GM19467 (cell line): Measurements from ENCODE around the gene SMG6.

Experiments
- ATAC-seq: cut with Tn5 transposase; IDR thresholded peaks from one replicate; pipeline ENCODE4 v1.9.1; 2021; ENCODE audit warnings: mild to moderate bottlenecking, moderate library complexity; ENCODE audit not compliant: unreplicated experiment

The SMG6 gene

DNA sequence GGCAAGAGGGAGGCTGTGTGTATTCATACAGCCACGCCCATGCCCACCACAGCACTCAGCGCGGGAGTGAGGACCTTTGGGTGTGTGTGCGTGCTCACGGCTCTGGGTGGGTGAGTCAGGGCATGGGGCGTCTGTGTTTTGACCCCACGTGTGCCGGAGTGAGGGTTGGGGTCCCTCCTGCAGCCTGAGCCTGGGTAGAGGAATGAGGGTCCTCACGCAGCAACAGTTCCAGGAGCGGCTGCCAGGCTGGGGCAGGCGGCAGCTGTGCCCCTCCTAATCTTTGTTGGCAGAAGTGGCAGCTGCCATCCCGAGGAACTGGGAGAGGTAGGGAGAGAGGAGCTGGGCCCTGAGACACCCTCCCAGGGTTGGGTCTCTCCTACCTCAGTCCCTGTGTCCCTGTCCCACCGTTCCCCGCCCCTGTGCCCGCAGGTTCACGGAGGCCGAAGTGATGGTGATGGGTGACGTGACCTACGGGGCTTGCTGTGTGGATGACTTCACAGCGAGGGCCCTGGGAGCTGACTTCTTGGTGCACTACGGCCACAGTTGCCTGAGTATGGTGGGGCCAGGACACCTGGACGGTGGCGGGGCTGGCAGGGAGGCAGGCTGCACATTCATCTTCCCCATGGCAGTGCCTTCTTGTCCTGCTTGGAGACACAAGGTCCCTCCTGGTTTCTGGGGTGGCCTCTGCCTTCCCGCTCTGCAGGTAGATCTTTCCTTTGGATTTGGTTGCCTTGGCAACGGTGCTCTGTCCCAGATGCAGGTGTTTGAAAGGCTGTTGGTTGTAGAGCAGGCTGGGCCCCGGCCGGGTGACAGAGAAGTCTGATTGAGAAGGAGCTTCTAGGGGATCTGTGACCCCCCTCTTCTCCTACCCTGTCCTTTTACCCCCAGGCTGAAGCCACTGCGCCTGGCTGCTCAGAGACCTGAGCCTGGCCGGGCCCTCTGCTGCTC, 267.8 kb downstream of the SMG6 start:
- ATAC-seq, result no peak

DNA sequence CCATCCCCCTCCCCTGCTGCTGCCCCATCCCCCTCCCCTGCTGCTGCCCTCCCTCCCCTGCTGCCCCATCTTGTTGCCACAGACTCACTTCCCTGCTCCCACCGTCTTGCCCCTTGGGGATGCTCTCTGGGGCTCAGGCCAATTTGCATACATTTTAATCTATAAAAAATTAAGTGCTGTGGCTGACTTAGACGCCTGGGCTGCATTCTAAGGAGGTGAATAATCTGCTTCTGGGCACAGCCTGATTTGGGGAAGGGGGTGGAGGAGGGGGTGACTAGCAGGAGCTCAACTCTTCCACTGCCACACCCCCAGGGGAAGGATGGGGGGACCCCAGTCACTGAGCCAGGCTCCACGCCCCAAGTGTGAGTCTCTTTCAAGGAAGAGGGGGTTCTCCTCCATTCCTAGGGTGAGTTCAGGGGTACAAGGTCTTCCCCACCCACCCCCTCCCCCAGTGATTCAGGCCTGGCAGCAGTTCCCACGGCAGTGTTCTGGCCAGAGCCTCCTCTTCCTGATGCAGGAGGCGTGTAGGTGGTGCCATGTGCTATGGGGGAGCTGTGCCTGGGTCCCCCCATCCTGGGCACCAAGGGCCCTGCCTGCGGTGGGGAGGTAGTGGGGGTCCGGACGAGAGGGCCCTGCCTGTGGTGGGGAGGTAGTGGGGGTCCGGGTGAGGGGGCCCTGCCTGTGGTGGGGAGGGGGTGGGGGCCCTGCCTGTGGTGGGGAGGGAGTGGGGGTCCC, 268.6 kb downstream of the SMG6 start:
- no peak for ATAC-seq

DNA sequence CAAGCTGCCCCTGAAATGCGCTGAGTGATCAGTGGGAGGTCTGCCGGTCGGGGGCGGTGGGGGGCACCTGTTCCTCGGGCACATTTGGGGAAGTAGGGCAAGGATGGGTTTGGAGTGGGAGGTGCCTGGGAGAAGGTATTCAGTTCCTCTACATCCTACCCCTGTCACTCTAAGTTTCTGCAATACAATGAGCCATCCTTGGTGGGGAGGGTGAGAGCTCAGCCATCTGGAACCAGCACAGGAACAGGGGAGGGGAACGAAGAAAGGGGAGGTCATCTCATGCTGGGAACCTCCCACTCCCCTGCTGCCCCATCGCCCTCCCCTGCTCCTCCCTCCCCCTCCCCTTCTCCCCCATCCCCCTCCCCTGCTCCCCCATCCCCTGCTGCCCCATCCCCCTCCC, 269.4 kb downstream of the SMG6 start:
- no peak for ATAC-seq

DNA sequence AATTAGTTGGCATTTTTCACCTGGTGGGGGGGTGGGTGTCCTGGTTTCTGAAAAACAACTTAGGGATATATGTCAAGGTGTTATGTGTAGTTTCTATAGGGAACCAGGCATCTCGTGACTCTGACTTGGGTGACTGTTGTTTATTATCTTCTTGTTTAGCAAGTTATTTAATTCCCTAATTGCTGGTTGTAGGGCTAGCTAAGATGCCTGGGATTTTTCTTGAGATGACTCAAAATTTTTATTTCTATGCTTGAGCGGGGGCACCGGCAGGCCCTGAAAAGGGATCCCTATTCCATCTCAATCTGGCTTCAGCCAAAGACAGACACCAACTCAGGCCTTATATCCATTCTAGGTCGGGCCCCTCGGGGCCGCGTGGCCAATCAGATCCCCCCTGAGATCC, 270.4 kb downstream of the SMG6 start:
- no peak for ATAC-seq

DNA sequence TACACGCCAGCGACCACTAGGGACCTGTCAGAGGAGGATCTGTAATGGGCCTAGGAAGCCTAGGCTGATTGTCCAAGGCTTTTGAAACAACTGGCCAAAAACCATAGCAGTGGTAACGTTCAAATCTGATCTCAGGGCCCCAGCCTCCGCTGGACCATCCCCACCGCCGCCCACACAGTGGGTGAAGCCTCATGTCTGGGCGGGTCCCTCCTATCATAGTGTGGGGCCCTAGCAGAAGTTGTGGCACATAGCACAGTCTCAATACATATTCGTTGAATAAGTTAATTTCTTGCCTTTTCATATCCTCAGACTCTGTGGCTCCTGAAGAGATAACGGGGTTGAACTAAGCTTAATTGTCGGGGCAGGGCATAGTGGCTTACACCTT, 272.8 kb downstream of the SMG6 start:
- no peak for ATAC-seq

DNA sequence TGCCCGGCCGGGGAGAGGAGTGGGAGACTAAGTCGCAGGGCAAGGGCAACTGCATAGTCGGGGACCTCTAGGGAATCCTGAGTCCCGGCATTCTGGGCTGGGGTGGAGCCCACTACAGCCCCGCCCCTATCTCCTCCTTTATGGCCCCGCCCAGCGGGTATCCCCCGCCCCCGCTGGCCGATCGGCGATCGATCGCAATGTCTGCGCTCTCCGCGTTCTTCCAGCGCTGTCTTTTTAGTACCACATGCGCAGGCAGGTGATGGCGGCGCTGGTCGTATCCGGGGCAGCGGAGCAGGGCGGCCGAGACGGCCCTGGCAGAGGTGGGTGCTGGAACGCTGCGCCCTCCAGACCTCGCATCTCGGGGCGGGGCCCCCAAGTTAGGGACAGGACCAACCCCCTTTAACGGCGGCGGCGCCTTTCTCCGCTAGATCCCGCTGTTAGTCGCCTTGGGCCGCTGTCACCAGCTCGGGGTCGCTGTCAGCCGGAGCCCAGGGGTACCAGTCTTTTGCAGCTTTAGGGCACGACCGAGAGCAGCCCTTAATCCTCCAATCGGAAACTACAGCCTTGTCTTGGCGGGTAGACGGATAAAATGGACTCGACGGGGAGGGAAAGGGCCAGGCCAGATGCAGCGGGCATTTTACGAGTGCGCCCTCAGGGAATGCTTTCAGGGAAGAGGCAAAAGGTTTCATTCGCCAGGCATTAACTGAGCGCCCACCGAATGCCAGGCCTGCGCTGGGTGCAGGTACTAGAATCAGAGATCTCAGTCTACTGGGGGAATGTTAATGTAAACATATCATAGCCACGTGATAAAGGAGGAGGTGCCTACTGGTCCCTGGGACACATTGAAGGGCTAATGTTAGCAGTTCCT, 273.4 kb downstream of the SMG6 start, which contains the start of gene DPH1:
Gene DPH1 (plus strand): TSS at position 243 of the 868 bp plus-strand sequence. CDS start 17 bp downstream, at position 260.
- peak; percentile 66 for ATAC-seq

- no peak for ATAC-seq
Observed at GRCh38 chr17:2028737-2029136, 274.8 kb downstream of the SMG6 start.

GRCh38 chr17:2028234-2028614, 275.4 kb downstream of the SMG6 start:
- ATAC-seq, result no peak

DNA sequence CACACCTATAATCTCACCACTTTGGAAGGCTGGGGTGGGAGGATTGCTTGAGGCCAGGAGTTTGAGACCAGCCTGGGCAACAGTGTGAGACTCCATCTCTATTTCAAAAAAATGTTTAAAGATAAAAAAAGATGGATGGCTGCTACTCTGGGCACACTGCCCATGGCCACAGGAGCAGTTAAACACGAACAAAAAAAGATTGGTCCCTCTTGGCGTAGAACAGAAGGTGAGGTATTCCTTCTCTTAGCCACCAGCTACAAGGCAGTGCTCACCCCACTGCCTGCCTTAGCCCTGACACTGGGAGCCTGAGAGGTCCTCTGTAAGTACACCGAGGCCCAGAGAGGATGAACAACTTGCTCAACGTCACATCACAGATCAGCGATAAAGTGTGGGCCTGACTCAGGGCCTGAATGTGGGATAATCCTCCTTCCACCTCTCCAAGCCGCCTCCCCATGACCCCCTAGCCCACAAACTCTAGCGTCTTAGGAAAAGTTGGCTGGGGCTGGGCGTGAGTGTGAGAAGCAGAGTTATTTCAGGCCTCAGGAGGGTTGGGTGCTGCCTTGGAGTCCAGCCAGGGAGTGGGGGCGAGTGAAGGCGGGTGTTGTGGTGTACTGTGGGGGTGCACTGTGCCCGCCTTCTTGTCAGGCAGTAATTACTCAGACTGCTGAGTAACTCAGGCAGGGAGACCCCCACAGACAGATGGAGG, 275.9 kb downstream of the SMG6 start:
- ATAC-seq, result no peak

DNA sequence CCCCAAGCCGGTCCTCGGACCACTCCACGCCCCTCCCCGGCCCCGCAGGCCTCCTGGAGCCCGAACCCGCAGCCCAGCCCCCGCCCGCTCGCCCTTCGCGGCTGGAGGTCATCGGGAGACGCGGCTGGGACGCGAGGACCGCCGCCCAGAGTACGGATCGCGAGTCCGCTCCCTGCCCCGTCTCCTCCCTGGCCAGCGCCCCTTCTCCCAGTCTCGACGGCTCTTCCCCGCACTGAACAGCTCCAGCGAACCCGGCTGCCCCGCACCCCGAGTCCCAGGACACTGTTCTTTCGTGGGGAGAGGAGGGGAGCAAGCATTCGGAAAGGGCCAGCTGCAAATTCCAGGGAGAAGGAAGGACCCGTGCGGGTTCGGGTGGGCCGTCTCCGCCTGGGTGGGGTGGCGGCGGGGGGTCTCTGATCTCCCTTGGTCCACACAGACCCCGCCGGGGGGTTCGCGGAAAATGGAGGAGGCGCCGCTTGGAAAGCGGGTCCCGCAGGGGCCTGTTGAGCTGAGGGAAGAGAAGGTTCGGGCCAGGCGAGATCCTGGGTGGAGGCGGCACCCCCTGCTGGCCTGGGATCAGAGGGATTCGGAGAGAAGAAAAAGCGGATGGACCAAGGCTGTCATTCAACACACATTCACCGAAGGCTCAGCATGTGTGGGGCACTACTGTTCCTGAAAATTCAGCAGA, 277.8 kb downstream of the SMG6 start:
- ATAC-seq, result no peak

- ATAC-seq, result no peak
Observed at GRCh38 chr17:2025220-2025621, 278.4 kb downstream of the SMG6 start, which contains the start of gene RTN4RL1. RTN4RL1 (minus strand) TSS chr17:2025334; CDS start chr17:2024865, 469 bp downstream.

- no peak for ATAC-seq
Observed at GRCh38 chr17:2024572-2025219, 278.9 kb downstream of the SMG6 start.

- ATAC-seq, result no peak
Observed at GRCh38 chr17:2023692-2024571, 279.7 kb downstream of the SMG6 start.

GRCh38 chr17:2023256-2023655, 280.3 kb downstream of the SMG6 start:
- ATAC-seq, result no peak

DNA sequence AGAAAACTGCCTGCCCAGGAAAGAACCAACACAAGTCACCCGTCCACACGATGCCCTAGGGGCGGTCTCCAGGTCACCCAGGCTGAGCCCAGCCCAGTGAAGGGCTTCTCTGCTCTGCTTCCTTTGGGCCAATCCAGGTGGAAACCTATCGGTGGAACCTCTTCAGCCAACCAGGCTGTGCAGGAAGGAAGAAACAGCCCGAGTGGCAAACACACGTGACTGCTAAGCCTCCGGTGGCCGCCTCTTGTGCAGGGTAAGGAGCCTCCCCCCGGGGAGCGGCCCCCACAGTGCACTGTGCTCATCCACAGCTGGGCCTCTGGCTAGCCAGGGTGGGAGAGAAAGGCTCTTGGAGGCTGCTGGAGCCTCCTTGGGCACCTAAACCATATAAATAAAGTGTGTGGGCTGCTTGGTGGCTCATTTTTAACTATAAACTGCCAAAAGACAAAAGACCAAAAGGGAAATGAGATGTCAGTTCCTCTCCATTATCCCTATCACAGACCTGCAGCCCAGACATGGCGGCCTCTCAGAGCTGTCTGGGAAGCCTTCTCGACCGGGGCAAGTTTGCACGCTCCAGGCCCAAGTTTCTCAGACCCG, 280.8 kb downstream of the SMG6 start:
- no peak for ATAC-seq

DNA sequence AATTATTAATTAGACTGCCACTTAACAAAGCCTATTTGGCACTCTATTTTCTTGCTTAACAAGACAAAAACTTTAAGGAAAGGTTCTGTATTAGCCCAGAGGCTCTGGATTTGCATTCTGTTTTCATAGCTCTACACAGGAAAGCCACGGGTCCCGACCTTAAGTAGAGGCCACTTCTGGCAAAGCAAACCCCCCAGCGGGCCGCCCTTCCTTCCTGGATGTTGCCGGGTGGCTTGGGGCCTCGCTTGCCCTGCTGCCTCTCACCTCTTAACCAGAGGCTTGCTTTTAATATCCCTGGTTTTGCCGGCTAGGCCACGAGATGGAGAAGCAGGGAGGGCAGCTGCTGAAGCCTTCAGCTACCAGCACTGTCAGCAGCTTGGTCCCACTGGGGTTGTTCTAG, 282.9 kb downstream of the SMG6 start:
- no peak for ATAC-seq

GRCh38 chr17:2019723-2020122, 283.9 kb downstream of the SMG6 start:
- no peak for ATAC-seq
